OCI-LY1 (cell line): ENCODE measurements around the gene ZNF469.

Experiments
- H2AFZ ChIP-seq: fragments of 200-600 bp; sonication (generic), shearing (Covaris generic); 2 replicates; pipeline ENCODE4 v1.6.0; 2014; ENCODE audit warnings: antibody characterized with exemption, mild to moderate bottlenecking, low read length
- H3F3A ChIP-seq: fragments of 200-600 bp; sonication (generic), shearing (Covaris generic); 2 replicates; pipeline ENCODE4 v1.6.0; 2014; ENCODE audit warnings: mild to moderate bottlenecking, antibody characterized with exemption, low read length, moderate library complexity; ENCODE audit not compliant: insufficient read depth
- H3K27ac ChIP-seq: fragments of 200-600 bp; sonication (generic); 2 replicates; pipeline ENCODE4 v1.5.1; 2014; ENCODE audit warnings: low read length, mixed run types, mild to moderate bottlenecking, low read depth; ENCODE audit not compliant: poor library complexity, severe bottlenecking
- H3K27me3 ChIP-seq: fragments of 200-600 bp; sonication (generic); 2 replicates; pipeline ENCODE4 v1.6.0; 2014; ENCODE audit warnings: antibody characterized with exemption, mild to moderate bottlenecking, low read length, moderate library complexity; ENCODE audit not compliant: insufficient read depth
- H3K36me3 ChIP-seq: fragments of 200-600 bp; sonication (generic); 2 replicates; pipeline ENCODE4 v1.6.1; 2014; ENCODE audit warnings: mild to moderate bottlenecking, antibody characterized with exemption, low read length, moderate library complexity, mixed read lengths; ENCODE audit not compliant: insufficient read depth
- H3K4me1 ChIP-seq: fragments of 200-600 bp; sonication (generic); 2 replicates; pipeline ENCODE4 v1.5.1; 2014; ENCODE audit warnings: mild to moderate bottlenecking, low read length, moderate library complexity; ENCODE audit not compliant: insufficient read depth, severe bottlenecking
- H3K4me2 ChIP-seq: fragments of 200-600 bp; sonication (generic), shearing (Covaris generic); 2 replicates; pipeline ENCODE4 v1.6.1; 2014; ENCODE audit warnings: low read length
- H3K4me3 ChIP-seq: fragments of 200-600 bp; sonication (generic); 2 replicates; pipeline ENCODE4 v1.5.1; 2014; ENCODE audit warnings: low read length, low read depth, mild to moderate bottlenecking, mixed read lengths; ENCODE audit not compliant: poor library complexity, severe bottlenecking
- H3K79me2 ChIP-seq: fragments of 200-600 bp; shearing (Covaris generic); 2 replicates; pipeline ENCODE4 v1.6.1; 2016; ENCODE audit warnings: mixed run types, low read length, mixed read lengths; ENCODE audit not compliant: insufficient read depth
- H3K9ac ChIP-seq: fragments of 200-600 bp; sonication (generic), shearing (Covaris generic); 2 replicates; pipeline ENCODE4 v1.6.1; 2014; ENCODE audit warnings: mild to moderate bottlenecking, low read length, mixed read lengths
- H3K9me2 ChIP-seq: fragments of 200-600 bp; sonication (generic), shearing (Covaris generic); 2 replicates; pipeline ENCODE4 v1.6.1; 2014; ENCODE audit warnings: low read depth, mild to moderate bottlenecking, low read length, mixed read lengths
- H3K9me3 ChIP-seq: fragments of 200-600 bp; shearing (Covaris generic); 2 replicates; pipeline ENCODE4 v1.6.1; 2014; ENCODE audit warnings: low read length, mixed read lengths
- H4K20me1 ChIP-seq: fragments of 200-600 bp; sonication (generic), shearing (Covaris generic); 2 replicates; pipeline ENCODE4 v1.6.0; 2016; ENCODE audit warnings: mild to moderate bottlenecking, low read length; ENCODE audit not compliant: insufficient read depth
- CTCF ChIP-seq: fragments of 200-600 bp; sonication (generic), shearing (Covaris generic); IDR thresholded peaks from 2 replicates; pipeline ENCODE4 v1.5.1; 2017; ENCODE audit warnings: mild to moderate bottlenecking, antibody characterized with exemption, low read length, moderate library complexity, mixed read lengths
- EZH2 ChIP-seq: fragments of 200-600 bp; sonication (generic), shearing (Covaris generic); IDR thresholded peaks from 2 replicates; pipeline ENCODE4 v1.8.0; 2017; ENCODE audit warnings: borderline replicate concordance, mixed run types, mild to moderate bottlenecking, antibody characterized with exemption, low read length, moderate library complexity, mixed read lengths

Gene ZNF469

GRCh38 chr16:88353232-88353631 is 29.5 kb upstream of the ZNF469 start:
- no peaks in the 10 kb centered on the region for H3K9me3 ChIP-seq
- no peaks in the 10 kb centered on the region for H3K79me2 ChIP-seq
- no peaks in the 10 kb centered on the region for H3K4me1 ChIP-seq
- H3K4me2 ChIP-seq: no peak overlapping the region
- H3K36me3 ChIP-seq: no peaks in the 10 kb centered on the region
- H3K27me3 ChIP-seq: no peaks in the 10 kb centered on the region
- H3K4me3 ChIP-seq: no peak overlapping the region
- H3K27ac ChIP-seq: no peak overlapping the region
- TF ChIP-seq CTCF: no peak
- TF ChIP-seq EZH2: no peak
- H4K20me1 ChIP-seq: no peaks in the 10 kb centered on the region
- no peak overlapping the region for H2AFZ ChIP-seq
- no peaks in the 10 kb centered on the region for H3F3A ChIP-seq
- H3K9me2 ChIP-seq: no peaks in the 10 kb centered on the region
- H3K9ac ChIP-seq: no peak overlapping the region

- TF ChIP-seq CTCF (no peak), EZH2 (no peak)
- H3K9ac ChIP-seq: no peak overlapping the region
- H3K4me2 ChIP-seq: no peak overlapping the region
- H2AFZ ChIP-seq: no peak overlapping the region
- H3K4me1 ChIP-seq: no peaks in the 10 kb centered on the region
- no peaks in the 10 kb centered on the region for H3F3A ChIP-seq
- H3K27me3 ChIP-seq: no peaks in the 10 kb centered on the region
- no peaks in the 10 kb centered on the region for H3K79me2 ChIP-seq
- H3K9me3 ChIP-seq: no peaks in the 10 kb centered on the region
- no peaks in the 10 kb centered on the region for H3K9me2 ChIP-seq
- no peak overlapping the region for H3K27ac ChIP-seq
- no peak overlapping the region for H3K4me3 ChIP-seq
- no peaks in the 10 kb centered on the region for H4K20me1 ChIP-seq
- no peaks in the 10 kb centered on the region for H3K36me3 ChIP-seq
These were observed 29.1 kb upstream of the ZNF469 start for GRCh38 chr16:88353691-88354090.

- Histone ChIP-seq H3K36me3 (no peaks in the 10 kb centered on the region), H3K27me3 (0 out of 2 replicates have a peak, but pooled peaks cover 5% of the 10 kb centered on the region), H3K4me2 (no peak overlapping the region), H4K20me1 (no peaks in the 10 kb centered on the region), H3K9ac (no peak overlapping the region), H2AFZ (no peak overlapping the region), H3K4me3 (no peak overlapping the region), H3K9me3 (no peaks in the 10 kb centered on the region), H3K79me2 (no peaks in the 10 kb centered on the region), H3F3A (no peaks in the 10 kb centered on the region), H3K9me2 (no peaks in the 10 kb centered on the region), H3K27ac (no peak overlapping the region), H3K4me1 (no peaks in the 10 kb centered on the region)
- TF ChIP-seq CTCF (no peak), EZH2 (no peak)
These were observed 28.3 kb upstream of the ZNF469 start for GRCh38 chr16:88354229-88355092.
